GM18502 (cell line): ENCODE results near the gene BUD31.
A peak's percentile ranks its signal among the peaks of the same experiment; 100 is the strongest.
"Not testable (repeated sequence)": the region's sequence is repeated elsewhere in the genome, so short reads cannot be mapped to it uniquely, and the experiment has no call there.

ENCODE experiments used
- ATAC-seq: cut with Tn5 transposase; IDR thresholded peaks from one replicate; pipeline ENCODE4 v1.9.1; 2021; ENCODE audit warnings: mild to moderate bottlenecking; ENCODE audit not compliant: unreplicated experiment, poor library complexity

The BUD31 gene

DNA sequence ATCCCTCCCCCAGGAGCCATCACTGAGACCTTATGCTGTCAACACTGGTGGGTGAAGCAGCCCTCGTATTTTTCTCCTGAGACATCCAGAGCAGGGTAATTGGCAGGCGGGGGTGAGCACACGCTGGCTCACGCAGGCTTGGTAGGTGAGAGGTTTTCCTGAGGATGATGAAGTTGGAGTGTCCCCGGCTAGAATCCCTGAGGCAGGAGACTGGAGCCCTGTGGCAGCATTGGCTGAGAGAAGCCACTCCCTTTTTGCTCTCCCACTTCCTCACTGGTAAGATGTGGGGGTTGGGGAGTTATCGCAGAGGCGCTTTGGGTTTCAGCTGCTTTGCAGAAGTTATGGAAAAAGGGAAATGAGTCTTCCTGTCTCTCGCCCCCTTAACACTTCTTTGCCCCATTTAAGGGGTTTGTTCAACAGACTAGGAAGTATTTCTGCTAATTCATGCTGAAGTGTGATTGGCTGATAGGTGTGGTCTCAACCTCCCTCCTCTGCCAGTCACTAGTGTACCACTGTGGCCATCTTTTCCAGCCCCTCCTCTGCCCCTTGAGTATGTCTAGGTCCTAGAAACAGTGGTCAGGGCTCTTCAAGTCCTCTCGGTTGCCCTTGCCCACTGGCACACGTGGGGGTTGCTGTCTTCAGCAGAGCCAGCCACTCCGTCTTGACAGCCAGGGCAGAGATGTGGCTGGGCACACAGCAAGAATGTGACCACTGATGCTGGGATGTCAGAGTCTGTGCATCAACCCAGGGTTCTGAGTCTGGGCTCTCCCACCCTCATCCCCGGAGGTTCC lies 28.5 kb upstream of the BUD31 start:
- peak; percentile 39 for ATAC-seq

DNA sequence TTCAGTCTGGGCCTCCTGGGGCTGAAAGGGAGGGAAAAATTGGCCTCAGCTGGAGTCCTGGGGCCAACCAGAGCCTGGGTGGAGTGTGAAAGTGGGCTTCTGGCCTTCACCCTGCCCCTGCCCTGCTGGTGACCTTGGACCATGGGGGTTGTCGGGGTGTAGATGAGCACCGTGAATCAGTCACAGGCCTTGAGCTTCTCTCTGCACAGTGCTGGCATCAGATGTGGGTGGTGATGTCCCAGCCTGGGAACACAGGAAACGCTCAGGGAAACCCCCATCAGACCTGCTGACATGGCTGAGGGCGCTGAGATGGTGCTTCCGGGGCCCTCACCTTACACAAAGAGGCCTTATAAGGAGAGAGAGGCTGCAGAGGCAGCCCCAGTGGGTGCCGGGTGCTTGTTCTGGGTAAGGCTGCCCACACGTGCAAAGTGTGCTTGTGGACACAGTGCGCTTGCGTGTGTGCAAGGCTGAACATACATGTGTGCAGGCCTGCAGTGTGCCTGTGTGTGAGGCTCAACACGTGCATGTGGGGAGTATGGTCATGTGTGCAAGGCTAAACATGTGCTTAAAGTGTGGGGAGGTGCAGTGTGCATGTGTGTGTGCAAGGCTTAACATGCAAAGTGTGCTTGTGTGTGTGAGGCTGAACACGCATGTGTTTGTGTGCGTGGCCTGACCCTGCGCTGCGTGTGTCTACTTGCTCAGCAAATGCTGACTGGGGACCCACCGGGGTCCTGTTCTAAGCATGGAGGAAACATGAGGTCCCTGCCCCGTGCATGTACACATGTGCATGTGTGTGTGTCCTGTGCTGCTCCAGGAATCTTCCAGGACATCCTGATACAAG lies 27.7 kb upstream of the BUD31 start:
- peak; percentile 84 for ATAC-seq

DNA sequence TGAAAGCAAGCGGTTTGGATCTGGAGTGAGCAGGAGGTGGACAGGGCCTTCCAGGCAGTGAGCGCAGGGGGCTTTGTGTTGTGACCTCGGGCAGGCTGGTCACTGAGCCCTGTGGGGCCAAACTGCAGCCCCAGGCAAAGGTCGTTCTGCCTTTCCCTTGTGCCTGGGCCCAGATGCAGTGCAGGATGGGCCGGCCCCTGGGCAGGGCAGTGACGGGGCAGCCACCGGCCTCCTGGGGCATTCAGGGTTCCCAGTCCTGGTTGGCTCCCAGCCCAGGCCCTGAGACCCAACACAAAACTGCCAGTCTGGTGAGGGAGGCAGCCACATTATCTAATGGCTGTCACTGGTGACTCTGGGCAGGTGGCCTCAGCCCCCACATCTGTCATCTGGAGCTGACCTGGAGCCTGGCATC lies 27.1 kb upstream of the BUD31 start:
- no peak for ATAC-seq

DNA sequence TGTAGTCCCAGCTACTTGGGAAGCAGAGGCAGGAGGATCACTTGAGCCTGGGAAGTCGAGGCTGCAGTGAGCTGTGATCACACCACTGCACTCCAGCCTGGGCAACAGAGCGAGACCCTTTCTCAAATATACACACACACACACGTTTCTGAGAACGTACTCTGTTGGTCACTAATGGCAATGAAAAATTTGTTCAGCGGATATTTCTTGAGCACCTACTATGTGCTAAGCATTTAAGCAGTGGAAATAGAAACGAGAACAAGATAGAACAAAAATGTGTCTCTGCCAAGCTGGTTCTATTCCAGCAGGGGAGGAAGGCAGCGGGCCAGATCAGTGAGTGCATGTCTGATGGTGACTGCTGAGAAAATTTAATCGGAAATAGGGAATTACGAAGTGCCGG lies 25.6 kb upstream of the BUD31 start:
- no peak for ATAC-seq

DNA sequence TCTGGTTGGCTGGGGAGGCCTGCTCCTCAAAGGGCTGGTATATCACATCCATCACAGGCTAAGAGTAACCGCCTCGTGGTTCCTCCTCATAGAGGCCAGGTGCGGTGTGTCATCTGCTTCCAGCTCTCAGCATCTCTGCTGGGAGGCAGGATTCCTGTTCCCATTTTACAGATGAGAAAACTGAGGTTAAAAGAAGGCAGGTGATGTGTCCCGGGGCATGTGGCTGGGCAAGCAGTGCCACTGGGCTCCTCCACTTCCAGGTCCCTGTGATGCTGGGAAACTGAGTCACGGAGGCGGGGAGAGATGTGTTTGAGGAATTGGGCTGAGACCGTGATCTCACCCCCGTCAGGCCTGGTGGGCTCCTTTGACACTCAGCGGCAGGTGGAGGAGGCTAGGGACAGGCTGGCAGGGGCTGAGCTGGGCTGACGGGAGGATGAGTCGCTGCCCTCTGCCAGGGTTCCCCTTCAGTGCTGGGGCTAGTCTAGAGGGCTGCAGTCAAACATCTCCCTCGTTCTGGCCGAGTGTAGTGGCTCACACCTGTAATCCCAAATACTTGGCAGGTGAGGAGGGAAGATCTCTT lies 24.9 kb upstream of the BUD31 start:
- ATAC-seq: no peak

DNA sequence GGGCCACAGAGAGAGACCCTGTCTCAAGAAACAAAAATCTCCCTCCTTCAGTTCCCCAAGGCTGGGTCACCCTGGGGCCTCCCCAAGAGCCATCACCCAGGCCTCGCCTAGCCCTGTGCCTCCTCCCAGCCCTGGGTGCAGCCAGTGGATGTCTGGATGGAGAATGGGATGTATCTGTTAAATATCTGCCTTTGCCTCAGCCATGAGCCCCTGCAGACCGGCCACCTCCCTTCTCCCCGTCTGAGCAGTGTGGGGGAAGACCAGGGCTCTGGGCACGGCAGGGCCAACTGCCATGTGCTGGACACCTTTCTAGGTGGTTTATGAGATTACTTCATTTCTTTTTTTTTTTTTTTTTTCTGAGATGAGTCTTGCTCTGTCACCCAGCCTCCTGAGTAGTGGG lies 24.2 kb upstream of the BUD31 start:
- ATAC-seq: no peak

DNA sequence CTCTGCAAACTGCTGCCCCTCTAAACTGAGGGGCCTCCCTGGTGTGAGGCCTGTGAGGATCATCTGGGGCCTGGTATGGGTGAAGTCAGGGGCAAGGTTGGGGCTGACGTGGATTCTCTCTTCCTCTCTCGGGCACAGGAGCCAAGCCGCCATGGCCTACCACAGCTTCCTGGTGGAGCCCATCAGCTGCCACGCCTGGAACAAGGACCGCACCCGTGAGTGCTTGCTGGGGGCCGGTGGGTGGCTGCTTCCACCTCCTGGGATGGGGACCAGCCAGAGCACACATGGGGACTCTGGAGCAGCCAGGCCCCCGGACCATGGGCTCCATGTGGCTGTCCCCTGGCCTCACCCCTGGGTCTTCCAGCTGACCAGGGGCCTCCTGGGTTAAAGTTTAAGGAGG lies 23.2 kb upstream of the BUD31 start:
- no peak for ATAC-seq

DNA sequence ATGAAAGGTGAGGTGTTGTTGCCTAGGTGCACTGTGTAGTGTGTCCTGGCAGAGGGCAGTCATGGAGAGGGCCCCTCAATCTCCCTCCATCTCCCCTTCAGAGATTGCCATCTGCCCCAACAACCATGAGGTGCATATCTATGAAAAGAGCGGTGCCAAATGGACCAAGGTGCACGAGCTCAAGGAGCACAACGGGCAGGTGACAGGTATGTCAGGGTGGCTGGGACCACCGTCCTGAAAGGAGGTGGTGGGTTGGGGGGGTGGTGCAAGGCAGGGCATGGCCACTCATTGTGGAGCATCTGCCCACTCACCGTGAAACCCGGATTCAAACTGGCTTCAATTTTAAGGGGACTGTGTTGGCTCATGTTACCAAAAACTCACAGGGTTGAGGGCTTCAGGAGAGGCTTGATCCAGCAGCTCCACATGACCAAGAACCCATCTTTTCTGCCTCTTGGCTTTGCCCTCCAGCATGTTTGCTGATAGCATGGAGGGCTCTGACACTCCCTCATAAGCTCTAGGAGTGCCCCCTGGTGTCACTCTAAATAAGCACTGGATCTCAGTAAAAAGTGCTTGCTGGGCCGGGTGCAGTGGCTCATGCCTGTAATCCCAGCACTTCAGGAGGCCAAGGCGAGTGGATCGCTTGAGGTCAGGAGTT lies 22.1 kb upstream of the BUD31 start:
- no peak for ATAC-seq

DNA sequence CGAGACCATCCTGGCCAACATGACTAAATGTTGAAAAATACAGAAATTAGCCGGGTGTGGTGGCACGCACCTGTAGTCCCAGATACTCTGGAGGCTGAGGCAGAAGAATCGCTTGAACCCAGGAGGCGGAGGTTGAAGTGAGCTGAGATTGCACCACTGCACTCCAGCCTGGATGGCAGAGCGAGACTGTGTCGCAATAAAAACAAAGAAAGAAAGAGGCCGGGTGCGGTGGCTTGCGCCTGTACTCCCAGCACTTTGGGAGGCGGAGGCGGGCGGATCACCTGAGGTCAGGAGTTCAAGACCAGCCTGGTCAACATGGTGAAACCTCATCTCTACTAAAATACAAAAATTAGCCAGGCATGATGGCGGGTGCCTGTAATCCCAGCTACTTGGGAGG lies 21.5 kb upstream of the BUD31 start:
- not testable (repeated sequence) for ATAC-seq

DNA sequence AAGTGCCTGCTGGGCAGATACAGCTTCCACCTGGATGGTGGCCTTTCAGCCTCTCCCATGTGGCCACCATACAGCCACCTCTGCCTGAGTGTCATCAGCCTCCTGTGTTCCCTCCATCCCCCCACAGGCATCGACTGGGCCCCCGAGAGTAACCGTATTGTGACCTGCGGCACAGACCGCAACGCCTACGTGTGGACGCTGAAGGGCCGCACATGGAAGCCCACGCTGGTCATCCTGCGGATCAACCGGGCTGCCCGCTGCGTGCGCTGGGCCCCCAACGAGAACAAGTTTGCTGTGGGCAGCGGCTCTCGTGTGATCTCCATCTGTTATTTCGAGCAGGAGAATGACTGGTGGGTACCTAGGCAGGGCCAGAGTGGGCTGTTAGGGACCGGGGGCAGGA lies 20.9 kb upstream of the BUD31 start:
- ATAC-seq: no peak

DNA sequence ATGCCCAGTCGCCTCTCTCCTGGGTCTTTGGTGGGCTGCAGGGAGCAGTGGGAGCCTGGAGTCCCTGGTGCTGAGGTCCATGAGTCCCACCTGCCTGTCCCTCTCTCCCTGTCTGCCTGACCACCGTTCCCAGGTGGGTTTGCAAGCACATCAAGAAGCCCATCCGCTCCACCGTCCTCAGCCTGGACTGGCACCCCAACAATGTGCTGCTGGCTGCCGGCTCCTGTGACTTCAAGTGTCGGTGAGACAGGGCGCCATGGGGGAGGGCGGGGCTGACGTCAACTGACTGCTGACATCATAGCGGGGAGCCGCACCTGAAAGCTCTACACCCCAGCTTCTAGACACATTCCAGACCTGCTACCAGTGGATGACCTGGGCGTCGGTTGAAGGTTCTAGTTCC lies 19.0 kb upstream of the BUD31 start:
- ATAC-seq: no peak

DNA sequence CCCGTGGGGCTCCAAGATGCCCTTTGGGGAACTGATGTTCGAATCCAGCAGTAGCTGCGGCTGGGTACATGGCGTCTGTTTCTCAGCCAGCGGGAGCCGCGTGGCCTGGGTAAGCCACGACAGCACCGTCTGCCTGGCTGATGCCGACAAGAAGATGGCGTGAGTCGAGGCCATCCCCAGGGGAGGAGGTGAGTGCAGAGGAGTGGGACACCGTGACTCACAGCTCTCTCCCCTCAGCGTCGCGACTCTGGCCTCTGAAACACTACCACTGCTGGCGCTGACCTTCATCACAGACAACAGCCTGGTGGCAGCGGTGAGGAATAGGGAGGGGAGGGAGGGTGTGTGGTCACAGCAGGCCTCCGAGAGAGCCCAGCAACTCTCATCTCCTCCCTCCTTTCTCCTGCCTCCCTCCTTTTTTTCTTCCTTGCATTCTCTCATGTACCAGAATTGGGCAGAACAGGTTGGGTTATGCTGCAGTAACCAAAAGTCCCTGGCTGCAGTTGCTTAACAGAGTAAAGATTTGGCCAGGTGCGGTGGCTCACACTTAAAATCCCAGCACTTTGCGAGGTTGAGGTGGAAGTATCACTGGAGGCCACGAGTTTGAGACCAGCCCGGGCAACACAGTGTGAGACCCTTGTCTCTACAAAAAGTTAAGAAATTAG lies 17.7 kb upstream of the BUD31 start:
- ATAC-seq: no peak

DNA sequence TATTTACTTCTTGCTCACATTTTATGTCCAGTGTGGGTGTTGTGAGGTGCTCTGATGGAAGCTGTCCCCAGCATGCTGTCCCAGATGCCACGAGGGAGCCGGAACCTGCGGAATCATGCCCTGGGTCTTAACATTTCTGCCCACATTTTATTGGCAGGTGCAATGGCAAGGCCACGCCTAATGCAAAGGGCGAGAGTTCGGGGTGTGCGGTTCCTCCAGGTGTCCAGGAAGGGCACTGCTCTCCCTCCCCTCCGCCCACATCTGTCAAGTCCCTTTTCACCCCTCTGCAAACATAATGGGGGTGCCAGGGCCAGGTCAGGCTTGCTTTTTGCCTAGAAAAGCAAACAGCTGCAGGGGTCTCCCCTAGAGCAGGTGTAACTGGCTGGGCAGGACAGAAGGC lies 16.7 kb upstream of the BUD31 start:
- no peak for ATAC-seq

DNA sequence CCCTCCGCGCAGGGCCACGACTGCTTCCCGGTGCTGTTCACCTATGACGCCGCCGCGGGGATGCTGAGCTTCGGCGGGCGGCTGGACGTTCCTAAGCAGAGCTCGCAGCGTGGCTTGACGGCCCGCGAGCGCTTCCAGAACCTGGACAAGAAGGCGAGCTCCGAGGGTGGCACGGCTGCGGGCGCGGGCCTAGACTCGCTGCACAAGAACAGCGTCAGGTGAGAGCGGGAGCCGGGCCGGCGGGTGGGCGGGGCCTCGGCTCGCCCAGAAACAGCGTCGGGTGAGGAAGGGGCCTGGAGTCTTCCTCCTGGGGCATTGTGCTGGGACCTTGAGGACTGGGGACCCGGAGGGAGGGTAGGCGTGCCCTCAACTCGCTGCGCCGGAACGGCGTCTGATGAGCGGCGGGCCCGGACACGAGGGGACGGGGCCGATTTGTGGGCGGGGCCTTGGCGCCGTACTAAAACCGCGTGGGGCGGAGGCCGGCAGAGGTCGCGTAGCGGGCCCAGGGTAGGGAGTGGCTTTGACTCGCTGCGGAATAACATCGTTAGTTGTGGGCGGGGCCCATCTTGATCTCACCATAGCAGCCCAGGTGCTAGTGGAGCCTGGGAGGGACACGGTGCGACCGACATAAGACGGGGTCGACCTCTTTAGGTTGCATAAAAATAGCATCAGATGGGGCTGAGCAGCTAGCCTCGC lies 16.0 kb upstream of the BUD31 start:
- peak; percentile 80 for ATAC-seq

DNA sequence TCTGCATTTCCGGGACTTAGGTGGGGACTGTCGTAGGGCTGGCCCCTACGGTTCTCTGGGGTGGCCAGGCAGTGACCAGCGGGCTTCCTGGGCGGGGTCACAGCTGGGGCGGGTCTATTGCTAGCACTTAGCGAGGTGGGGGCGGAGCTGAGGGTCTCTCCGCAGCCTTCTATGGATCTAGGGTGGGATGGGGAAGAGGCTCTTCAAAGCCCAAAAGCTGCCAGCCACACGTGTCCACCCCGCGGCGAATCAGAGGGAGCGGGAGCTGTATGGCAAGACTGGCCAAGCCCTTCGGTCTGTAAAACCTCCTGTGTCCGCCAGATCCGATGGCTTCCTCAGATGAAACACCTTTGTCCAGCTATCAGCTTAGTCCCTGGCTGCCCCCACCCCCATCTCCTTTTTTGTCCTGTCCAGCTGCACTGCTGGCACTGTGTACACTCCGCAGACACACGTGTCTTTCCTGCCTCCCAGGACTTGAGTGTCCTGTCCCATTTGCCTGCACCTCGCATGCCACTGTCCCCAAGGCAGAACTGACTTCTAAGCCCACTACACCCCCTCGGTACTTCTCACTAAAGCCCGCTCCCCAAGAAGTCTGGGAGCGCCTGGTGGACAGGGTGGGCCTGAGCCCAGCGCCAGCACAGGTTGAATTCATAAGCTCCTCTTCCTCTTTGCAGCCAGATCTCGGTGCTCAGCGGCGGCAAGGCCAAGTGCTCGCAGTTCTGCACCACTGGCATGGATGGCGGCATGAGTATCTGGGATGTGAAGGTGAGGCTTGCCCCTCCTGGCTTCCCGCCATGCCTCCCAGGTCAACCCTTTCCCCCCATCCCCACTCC lies 15.2 kb upstream of the BUD31 start:
- no peak for ATAC-seq

DNA sequence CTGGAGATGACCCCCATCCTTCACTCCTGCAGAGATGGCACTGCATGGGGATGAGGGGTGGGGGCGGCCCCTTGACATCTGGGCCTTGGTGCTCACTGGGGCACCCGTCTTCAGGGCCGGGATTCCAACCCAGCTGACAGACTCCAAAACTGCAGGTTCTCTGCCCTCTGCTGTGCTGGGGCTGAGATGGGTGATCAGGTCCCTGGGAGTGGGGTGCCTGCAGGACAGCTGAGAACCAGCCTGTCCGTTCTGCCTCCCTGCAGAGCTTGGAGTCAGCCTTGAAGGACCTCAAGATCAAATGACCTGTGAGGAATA lies 14.6 kb upstream of the BUD31 start:
- ATAC-seq: no peak

DNA sequence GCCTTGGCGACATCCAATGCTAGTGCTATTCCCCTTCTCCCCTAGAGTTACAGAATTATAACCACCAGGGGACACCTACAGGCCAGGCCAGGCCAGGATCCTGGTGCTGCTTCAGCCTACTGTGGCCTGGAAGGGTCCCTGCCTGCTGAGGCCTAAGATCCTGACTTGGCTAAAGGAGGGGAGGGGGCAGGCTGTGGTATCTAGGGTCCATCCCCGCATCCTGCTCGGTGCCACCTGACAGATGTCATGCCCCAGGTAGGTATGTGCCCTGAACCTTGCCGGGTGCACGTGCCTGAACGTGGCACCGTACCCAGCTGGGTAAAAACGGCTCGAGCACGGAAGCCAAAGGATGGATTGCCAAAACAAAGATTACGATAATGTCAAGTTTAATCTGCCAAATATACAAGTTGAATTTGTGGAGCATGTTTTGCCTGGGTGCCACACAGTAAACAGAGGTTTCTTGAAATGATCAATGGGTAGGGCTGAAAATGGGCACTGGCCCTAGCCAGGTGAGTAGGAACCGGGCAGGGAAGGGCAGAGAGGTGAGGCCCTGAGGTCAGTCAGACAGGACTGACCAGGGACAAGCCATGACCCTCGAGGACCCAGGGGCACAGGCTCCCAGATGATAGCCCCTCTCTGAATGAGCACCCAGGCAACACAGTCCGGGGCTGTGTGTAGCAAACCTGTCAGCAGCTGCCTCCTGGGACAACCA lies 13.0 kb upstream of the BUD31 start:
- ATAC-seq: no peak
